GM12891 (cell line): ENCODE results near the gene USP20.

Experiments used
- DNase-seq: peaks from one replicate; pipeline ENCODE4 v3.0.0; 2011; ENCODE audit warnings: low spot score; ENCODE audit not compliant: insufficient read length
- FAIRE-seq: peaks from 2 replicates; lab custom pipeline; 2011; peaks lifted over from hg19 to GRCh38; lab: Jason Lieb, UNC
- PAX5 ChIP-seq: IDR thresholded peaks from 2 replicates; pipeline ENCODE4 v1.6.1; 2011; ENCODE audit warnings: low read length, moderate library complexity, mild to moderate bottlenecking; ENCODE audit not compliant: insufficient read depth, severe bottlenecking
- POLR2A ChIP-seq: IDR thresholded peaks from 2 replicates; pipeline ENCODE4 v1.6.1; 2011; ENCODE audit warnings: low read depth, low read length, control low read depth
- POLR2AphosphoS5 ChIP-seq: IDR thresholded peaks from 2 replicates; pipeline ENCODE4 v1.6.1; 2011; ENCODE audit warnings: low read depth, low read length, control low read depth
- POU2F2 ChIP-seq: IDR thresholded peaks from 2 replicates; pipeline ENCODE4 v1.6.1; 2011; ENCODE audit warnings: low read depth, mild to moderate bottlenecking, control low read depth, low read length, moderate library complexity
- SPI1 ChIP-seq: IDR thresholded peaks from 2 replicates; pipeline ENCODE4 v1.6.1; 2011; ENCODE audit warnings: low read depth, low read length, control low read depth
- TAF1 ChIP-seq: IDR thresholded peaks from 2 replicates; pipeline ENCODE4 v1.6.1; 2011; ENCODE audit warnings: low read depth, low read length, control low read depth

USP20 gene

DNA sequence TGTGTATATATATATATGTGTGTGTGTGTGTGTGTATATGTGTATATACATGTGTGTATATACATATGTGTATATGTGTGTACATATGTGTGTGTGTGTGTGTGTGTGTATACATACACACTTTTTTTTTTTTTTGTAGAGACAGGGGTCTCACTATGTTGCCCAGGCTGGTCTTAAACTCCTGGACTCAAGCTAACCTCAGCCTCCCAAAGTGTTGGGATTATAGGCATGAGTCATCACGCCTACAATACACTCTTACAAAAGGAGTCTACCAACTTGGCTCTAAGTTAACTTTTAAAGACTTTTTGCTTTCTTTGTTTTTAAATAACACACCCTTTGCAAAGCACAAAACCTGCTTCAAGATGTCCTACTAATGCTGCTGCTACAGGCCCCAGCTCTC, 2.3 kb upstream of the USP20 start:
- TF ChIP-seq TAF1 (no peak), POLR2A (no peak), POU2F2 (no peak), SPI1 (no peak), POLR2AphosphoS5 (no peak)
- FAIRE-seq (no peak), DNase-seq (no peak)

DNA sequence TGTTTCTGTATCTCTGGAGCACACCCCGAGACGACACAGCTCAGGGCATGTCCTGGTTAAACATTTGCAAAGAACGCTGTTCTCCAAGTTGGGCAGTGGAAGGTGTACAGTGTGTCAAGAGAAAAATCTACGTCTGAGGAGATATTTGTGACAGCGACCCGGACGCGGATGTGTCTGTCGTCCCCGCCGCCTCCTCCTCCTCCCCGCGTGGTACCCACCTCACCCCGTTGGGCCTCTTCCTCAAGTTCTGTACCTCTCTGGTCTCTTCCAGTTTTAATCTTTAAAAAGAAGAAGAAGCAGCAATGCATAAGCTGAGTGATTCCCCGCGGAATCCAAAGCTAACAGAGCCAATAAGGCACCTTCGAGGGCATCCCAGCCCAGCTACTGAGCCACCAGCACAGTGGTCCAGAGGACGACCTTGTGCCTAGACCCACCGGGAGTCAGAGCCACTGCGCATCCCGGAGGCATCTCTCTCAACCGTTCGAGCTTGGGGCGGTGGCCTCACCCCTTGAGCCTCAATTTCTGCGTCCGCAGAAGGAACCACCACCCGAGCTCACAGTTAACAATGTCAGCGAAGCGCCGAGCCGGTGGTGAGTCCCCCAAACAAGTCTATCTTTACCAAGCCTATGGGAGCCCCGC, 650 bp upstream of the USP20 start:
- no peak for DNase-seq
- TF ChIP-seq POLR2A = no peak
- TF ChIP-seq PAX5 = no peak
- no peak for TF ChIP-seq POLR2AphosphoS5
- no peak for TF ChIP-seq POU2F2
- TF ChIP-seq SPI1 = no peak
- no peak for TF ChIP-seq TAF1
- FAIRE-seq = no peak

DNA sequence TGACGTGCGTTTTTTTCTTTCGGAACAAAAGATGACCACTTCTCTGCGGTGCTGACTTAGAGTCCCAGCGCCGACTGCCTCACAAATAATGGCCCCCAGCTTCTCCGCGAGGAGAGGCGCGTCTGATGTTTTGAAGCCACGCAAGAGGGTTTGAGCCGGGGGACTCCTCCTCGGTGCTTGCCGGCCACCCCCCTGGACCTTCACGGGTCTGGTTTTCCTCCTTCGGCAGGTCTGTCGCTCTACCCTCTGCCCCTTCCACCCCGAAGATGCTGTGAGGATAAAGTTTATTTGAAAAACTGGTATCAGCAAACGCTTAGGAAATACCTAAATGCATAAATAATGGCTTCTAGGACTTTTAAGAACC, 584 bp downstream of the USP20 start:
- DNase-seq (no peak), FAIRE-seq (no peak)
- TF ChIP-seq POLR2A (no peak), PAX5 (no peak), POU2F2 (no peak), TAF1 (no peak), POLR2AphosphoS5 (no peak), SPI1 (no peak)

DNA sequence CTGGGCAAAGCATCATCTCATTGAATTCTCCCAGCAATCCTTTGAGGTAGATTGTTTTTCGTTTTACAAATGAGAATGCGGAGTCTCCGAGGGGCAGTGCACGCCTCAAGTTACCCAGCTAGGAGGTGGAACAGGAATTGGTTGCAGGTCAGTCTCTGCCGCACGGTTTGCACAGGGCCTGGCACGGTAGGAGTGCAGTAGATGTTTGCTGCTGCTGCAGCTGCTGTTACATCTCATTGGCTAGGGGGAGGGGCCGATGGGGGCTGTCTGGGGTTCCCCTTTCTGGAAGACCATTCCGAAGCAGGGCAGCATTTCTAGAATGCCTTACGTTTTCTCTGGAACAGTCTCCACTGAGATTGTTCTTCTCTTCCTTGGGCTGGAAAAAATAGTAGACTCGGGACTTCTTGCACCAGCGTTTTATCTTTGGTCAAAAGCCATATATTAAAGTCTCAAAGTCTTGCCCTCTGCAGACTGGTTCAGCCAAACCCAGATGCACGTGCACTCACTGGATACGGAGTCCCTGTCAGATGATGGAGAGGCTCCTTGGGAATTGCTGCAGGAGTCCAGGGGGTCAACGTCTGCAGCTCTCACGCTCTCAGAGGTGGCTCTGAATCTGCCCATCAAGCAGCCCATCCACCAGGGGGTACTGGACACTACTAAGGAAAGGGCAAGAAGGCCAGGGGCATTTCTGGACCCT, 1.2 kb downstream of the USP20 start:
- FAIRE-seq (no peak), DNase-seq (no peak)
- peak; percentile 39; the same call in 1 of the 2 replicates for TF ChIP-seq SPI1
- TF ChIP-seq TAF1 = no peak

DNA sequence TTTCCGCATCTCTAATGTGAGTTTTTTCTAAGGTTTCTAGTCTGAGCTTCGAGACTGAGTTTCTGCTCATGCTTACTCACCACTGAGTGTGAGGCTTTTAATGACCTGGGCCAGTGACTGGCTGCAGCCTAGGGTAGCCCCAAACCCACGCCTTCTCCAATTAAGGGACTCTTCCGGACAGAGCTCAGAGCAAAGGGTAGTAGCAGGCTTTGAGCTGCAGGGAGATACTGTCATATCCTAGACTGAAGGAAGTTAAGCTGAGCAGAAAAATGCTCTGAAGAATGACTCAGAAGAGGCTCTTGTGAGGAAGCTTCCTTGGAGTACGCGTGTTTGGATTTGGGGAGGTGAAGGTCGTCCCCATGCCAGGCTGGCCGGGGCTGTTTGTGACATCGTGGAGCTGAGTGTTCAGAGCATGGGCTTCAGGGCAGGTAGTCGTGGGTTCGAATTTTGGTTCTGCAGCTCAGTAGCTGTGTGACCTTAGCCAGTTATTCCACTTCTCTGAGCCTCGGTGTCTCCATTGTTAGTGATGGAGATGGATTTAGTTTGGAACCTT, 3.5 kb downstream of the USP20 start:
- TF ChIP-seq POU2F2 (no peak), POLR2AphosphoS5 (no peak), PAX5 (no peak), SPI1 (no peak), TAF1 (no peak), POLR2A (no peak)
- FAIRE-seq (no peak), DNase-seq (no peak)

DNA sequence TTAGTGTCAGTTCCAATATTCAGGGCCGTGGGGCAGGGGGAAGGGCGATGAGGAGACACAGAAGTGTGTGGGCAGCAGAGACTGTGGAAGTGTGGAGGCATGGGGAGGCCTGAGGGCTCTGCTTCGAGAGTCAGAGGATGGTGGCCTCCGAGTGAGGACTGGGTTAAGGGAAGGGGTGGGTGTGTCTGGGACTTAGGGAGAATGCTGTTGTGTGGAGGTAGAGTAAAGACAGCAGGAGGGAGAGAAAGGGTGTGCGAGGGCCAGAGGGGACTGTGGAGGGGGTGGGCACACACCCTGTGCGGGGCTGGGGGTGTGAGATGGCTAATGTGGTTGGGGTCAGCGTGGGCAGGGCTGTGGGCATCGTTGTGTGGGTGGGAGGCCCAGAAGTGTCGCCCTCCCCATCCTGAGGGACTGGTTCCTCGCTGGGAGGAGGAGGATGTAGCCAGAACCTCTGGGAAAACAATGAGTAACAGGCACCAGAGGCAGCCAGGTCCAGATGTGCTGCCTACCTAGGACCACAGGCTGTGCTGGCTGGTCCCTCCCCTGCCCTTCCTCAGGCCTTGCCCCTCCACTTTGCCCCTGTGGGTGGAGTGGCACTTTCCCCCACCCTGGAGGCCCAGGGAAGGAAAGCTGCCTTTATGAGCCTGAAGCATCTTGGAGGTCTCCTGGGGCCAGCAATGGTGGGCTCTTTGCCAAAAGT, 4.2 kb downstream of the USP20 start:
- DNase-seq = no peak
- no peak for TF ChIP-seq PAX5
- TF ChIP-seq SPI1 = no peak
- no peak for TF ChIP-seq POU2F2
- no peak for TF ChIP-seq POLR2A
- TF ChIP-seq POLR2AphosphoS5 = no peak
- no peak for TF ChIP-seq TAF1
- FAIRE-seq = no peak

DNA sequence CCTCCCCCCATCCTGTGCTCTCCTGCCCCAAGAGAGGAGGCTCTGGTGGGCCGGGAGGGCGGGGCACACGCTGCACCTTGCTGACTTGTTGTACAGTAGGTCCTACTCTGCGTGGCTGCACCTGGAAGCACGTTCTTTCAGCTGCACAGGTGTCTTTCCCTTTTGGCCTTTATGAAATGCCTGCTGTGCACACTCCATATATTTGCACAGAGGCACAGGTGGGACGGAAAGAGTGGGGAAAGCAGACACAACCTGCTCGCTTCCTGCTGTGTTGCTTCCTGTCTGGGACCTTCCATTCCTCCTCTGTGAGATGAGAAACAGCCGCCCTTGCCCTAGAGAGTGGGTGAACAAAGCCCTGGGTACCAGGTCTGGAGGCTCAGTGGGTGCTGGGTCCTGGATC, 4.8 kb downstream of the USP20 start:
- DNase-seq (no peak), FAIRE-seq (no peak)

DNA sequence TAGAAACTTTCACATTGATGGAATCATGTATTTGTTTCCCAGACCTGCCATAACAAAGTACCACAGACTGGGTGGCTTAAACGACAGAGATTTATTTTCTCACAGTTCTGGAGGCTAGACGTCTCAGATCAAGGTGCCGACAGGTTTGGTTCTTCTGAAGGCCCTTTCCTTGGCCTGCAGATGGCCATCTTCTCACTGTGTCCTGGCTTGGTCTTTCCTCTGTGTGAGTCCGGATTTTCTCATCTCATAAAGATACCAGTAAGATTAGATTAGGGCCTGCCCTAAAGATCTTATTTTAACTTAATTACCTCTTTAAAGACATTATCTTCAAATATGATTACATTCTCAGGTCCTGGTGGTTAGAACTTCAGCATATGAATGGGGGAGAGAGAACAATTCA, 5.8 kb downstream of the USP20 start:
- no peak for DNase-seq
- TF ChIP-seq POLR2A (no peak), POU2F2 (no peak), SPI1 (no peak), TAF1 (no peak), PAX5 (no peak), POLR2AphosphoS5 (no peak)
- no peak for FAIRE-seq

More for the DNA sequence above, 4.8 kb downstream of the USP20 start:
- TF ChIP-seq TAF1 (no peak), POLR2A (no peak), POLR2AphosphoS5 (no peak), SPI1 (no peak), PAX5 (no peak)

DNA sequence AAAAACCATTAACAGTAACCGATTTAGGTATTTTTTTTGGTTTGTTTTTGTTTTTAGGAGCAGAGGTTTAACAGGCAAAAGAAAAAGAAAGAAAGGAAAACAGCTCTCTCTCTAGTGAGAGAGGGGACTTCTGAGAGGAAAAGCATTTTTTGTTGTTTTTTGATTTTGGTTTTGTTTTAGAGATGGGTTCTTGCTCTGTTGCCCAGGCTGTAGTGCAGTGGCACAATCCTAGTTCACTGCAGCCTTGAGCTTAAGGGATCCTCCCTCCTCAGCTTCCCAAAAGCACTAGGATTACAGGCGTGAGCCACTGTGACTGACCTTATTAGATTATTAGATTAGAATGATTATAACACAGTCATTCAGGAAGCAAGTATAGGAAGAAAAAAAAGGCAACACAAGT, 10.1 kb downstream of the USP20 start:
- FAIRE-seq (no peak), DNase-seq (no peak)
- TF ChIP-seq PAX5 (no peak), TAF1 (no peak), SPI1 (no peak), POU2F2 (no peak), POLR2AphosphoS5 (no peak), POLR2A (no peak)
